IPS-NIHi7 (cell line): ENCODE results near the gene CXCL5.
"Not testable (repeated sequence)": the region's sequence is repeated elsewhere in the genome, so short reads cannot be mapped to it uniquely, and the experiment has no call there.

Source experiments
- DNase-seq: peaks from one replicate; pipeline ENCODE4 v3.0.0; 2012; ENCODE audit warnings: mixed read lengths; ENCODE audit errors: extremely low spot score

The CXCL5 gene

GRCh38 chr4:74015126-74015780, 16.8 kb upstream of the CXCL5 start:
- no peak for DNase-seq

DNA sequence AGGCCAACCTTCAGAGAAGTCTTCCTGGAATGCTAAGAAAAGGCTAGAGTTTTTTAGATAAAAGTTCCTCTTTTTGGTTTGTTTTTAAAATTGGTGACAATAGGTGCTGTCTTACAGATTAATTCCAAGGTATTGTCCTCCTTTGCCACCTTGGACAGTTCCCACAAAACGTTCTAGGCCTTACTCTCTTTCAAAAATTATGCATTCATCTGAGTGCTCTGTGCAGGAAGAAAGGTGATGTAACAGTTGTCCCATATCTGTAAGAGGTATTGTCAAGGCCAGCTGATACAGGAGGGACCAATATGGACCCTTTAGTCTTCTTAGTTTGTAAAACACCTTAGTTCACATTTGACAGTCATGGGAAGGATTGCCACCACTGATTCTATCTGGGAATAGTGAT, 15.9 kb upstream of the CXCL5 start:
- DNase-seq = no peak

GRCh38 chr4:74013264-74013663, 14.8 kb upstream of the CXCL5 start:
- no peak for DNase-seq

GRCh38 chr4:74012130-74012529, 13.7 kb upstream of the CXCL5 start:
- DNase-seq = no peak

DNA sequence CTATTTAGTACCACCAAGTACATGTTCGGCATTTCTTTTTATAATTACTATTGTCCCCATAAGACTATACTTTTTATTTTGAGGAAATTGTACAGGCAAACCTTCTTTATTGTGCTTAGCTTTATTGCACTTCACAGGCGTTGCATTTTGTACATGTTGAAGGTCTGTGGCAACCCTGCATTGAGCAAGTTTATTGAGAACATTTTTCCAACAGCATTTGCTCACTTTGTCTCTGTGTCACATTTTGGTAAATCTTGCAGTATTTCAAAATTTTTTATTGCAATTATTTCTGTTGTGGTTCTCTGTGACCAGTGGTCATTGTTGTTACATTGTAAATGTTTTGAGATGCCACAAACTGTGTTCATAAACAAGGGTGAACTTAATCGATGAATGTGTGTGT, 10.8 kb upstream of the CXCL5 start:
- DNase-seq = no peak

DNA sequence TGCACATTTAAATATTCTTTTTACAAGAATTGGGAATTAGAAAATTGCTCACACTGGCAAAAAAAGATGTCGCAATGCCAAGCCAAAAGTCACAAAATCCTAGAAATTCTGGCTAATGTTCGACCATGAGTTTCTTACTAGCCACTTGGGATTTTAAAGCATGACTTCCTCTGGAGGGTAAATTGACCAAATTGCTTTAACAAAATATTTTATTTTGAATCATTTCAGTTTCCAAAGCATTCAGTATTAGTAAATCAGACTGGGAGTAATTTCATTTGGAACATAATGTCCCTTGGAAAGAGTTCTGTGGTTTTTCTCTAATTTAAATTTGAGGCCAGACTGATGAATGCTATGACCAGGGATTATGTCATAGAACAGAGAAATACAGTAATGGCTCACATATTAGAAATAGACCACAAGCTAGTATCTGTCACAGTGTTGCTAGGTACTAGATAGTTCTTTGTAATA, 7.6 kb upstream of the CXCL5 start:
- no peak for DNase-seq

GRCh38 chr4:74005528-74005927, 7.1 kb upstream of the CXCL5 start:
- DNase-seq = no peak

GRCh38 chr4:74004668-74005067, 6.2 kb upstream of the CXCL5 start:
- no peak for DNase-seq

GRCh38 chr4:74000301-74000700, 1.8 kb upstream of the CXCL5 start:
- no peak for DNase-seq

GRCh38 chr4:73992050-73992449, 6.4 kb downstream of the CXCL5 start:
- DNase-seq = no peak

DNA sequence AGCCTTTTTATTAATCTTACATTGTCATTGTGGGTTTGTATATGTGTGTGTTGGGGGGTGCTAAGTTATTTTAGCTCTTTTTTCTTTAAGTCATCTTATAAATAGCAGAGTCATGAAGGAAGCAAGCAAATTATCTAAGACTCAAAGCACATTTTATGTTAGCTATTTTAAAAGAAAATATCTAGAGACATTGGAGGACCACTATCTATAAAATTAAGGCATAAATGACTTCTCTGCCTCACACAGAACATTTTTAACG, 6.8 kb downstream of the CXCL5 start:
- DNase-seq = no peak

DNA sequence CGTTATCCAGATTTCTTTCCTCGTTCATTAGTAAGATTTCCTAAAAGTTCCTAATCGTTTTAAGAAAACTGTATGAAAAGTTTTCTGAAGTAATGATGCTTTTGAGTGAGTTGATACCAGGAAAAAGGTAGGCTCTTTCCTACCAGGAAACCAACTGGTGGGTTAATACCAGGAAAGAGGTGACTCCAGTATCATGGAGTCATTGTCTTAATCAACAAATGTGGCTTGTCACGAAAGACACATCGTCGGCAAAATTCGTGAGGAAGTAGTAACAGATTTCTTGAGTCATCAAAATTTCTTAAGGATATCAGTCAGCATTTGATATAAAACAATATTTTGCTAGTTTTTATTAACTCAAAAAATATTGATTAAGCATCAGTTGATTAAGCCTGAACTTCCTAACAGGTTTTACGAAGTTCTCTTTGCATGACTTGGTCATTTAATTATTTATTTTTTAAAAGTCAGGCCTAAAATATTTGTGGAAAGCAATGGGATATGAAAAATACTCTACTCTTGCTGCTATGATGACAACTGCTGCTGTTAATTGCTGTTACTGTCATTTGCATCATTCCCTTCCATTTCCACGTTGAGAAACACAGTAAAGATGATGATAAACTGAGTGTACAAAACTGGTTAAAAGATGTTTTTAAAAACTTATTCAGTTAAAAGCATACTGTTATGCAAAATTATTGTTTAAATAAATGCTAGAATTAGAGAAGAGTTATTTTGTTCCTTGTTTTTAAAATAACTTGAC, 7.3 kb downstream of the CXCL5 start:
- DNase-seq = no peak

DNA sequence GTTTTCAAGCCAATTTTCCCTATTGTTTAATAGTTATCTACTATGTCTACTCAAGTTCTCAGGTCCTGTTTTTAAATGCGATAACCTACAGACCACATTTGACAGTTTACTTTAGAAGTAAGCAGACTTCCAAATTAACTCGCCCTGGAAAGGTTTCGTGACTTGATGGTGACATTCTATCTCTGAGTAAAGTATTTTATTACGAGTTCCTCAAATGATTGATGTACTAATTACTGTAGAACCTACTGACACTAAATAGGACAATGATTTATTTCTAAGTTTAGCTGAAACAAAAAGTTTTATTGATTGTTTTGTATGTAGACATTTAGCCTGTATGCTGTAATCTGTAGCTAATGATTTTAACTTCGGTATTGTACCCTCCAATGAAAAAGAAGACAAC, 8.5 kb downstream of the CXCL5 start:
- no peak for DNase-seq

GRCh38 chr4:73989031-73989430, 9.4 kb downstream of the CXCL5 start:
- no peak for DNase-seq

DNA sequence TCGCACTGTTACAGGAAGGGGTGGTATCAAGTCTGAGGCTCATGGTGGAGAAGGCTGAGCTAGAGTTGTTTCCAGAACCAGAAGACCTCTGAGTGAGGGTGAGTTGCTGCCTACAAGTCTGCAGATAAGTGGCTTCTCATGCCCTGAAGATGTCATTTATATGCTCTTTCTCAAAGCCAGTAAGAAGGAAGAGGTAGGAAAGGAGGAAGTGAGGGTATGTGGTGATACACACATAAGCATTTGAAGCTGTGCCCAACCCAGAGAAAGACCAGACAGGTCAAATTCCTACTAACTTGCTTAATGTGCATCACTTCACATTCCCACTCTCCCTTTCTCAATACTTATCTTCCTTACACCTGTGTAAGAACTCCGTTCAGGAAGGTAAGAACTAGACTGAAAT, 10.4 kb downstream of the CXCL5 start, which contains the start of gene PPBP:
TSS of gene PPBP (minus strand) at position 130 of the 400 bp plus-strand sequence. CDS start at position 43, 87 bp downstream.
- no peak for DNase-seq

GRCh38 chr4:73985528-73985852, 13.0 kb downstream of the CXCL5 start:
- DNase-seq = no peak

DNA sequence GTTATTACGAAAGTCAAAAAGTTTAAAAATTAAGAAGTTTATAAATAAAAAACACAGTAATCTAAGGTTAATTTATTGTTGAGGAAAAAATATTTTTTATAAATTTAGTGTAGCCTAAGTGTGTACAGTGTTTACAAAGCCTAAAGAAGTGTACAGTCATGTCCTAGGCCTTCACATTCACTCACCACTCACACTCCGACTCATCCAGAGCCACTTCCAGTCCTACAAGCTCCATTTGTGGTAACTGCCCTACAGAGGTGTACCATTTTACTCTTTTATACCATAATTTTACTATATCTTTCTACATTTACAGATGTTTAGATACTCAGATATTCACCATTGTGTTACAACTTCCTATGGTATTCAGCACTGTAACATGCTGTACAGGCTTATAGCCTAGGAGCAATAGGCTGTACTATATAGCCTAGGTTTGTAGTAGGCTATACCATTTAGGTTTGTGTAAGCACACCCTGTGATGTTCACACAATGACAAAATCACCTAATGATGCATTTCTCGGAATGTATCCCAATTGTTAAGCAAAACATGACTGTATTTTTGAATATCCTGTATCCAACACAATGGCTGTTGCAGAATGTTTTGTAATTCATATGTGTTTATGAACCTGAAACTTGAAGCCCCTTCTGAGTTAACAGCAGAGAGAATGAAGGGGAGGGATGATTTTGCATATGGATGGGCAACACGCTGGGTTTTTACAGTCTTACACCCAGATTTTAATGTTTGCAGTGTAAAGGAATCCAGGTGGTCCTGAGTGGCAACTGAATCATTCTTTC, 13.5 kb downstream of the CXCL5 start:
- no peak for DNase-seq

- not testable (repeated sequence) for DNase-seq
Observed at GRCh38 chr4:73981175-73981574, 17.3 kb downstream of the CXCL5 start.

- DNase-seq = no peak
Observed at GRCh38 chr4:73979407-73979957, 19.0 kb downstream of the CXCL5 start.

GRCh38 chr4:73978886-73979285, 19.6 kb downstream of the CXCL5 start:
- no peak for DNase-seq

GRCh38 chr4:73976716-73977115, 21.8 kb downstream of the CXCL5 start:
- no peak for DNase-seq

GRCh38 chr4:73976217-73976616, 22.3 kb downstream of the CXCL5 start:
- no peak for DNase-seq

GRCh38 chr4:73974352-73974751, 24.1 kb downstream of the CXCL5 start:
- no peak for DNase-seq
